Activated B cell treated with CpG ODN at 0.5 μM for 24 hours (primary cell): Measurements from ENCODE around the gene KDF1. TPM values are rescaled to one million over a fixed set of nuclear protein-coding genes. Genes with fewer than 3 reads are reported as not detected.

Source experiments
- ATAC-seq: fragments of 200-7000 bp; cut with Tn5 transposase; one replicate; pipeline ENCODE4 v1.10.0; 2021; ENCODE audit warnings: low read depth, mild to moderate bottlenecking, moderate library complexity
- CTCF ChIA-PET: fragments of 350-600 bp; sonication (Branson Sonifier 250); formaldehyde crosslinking; loops from one replicate; lab custom pipeline; 2021; ENCODE audit warnings: antibody characterized with exemption; lab: Charles Lee
- POLR2A ChIA-PET: fragments of 350-600 bp; sonication (Branson Sonifier 250); formaldehyde crosslinking; loops from one replicate; lab custom pipeline; 2021; ENCODE audit warnings: antibody characterized with exemption; lab: Charles Lee
- DNase-seq: peaks from one replicate; pipeline ENCODE4 v3.0.0; 2022
- H3K27ac Mint-ChIP-seq: one replicate; pipeline ENCODE4 v1.8.0; 2020; ENCODE audit warnings: mixed read lengths
- H3K27me3 Mint-ChIP-seq: one replicate; pipeline ENCODE4 v1.8.0; 2021; ENCODE audit warnings: mixed read lengths
- H3K36me3 Mint-ChIP-seq: one replicate; pipeline ENCODE4 v1.8.0; 2021; ENCODE audit warnings: low read depth, mixed read lengths
- H3K4me1 Mint-ChIP-seq: one replicate; pipeline ENCODE4 v1.8.0; 2021; ENCODE audit warnings: mixed read lengths
- H3K4me3 Mint-ChIP-seq: one replicate; pipeline ENCODE4 v1.8.0; 2020; ENCODE audit warnings: mild to moderate bottlenecking, mixed read lengths
- H3K9me3 Mint-ChIP-seq: one replicate; pipeline ENCODE4 v1.8.0; 2020; ENCODE audit warnings: mixed read lengths
- CTCF ChIP-seq: fragments of 200-600 bp; IDR thresholded peaks from one replicate; pipeline ENCODE4 v1.8.0; 2022; ENCODE audit warnings: antibody characterized with exemption, mild to moderate bottlenecking
- intact Hi-C: fragments of 100-400 bp; cut with micrococcal nuclease; formaldehyde crosslinking; loops from one replicate; pipeline ENCODE4 v1.15.1; 2024
- total RNA-seq: library from RNA; stranded (reverse); gene quantifications from 2 replicates; pipeline ENCODE4 v1.2.3, GENCODE V29; 2022

The KDF1 gene
- total RNA-seq, 1 donor from 2014 or later: 0.75 TPM

- H3K9me3 Mint-ChIP-seq: no peaks in the 10 kb centered on the region
- H3K4me1 Mint-ChIP-seq: peaks cover 36% of the 10 kb centered on the region
- ATAC-seq: no peak
- CTCF ChIA-PET: interaction anchor here (0.6 to 4.1 kb wide), 7 partner anchors 14 to 104 kb away, joined by 3 to 41 read pairs (median 3); partner anchors contain the start of gene TENT5B
- intact Hi-C loops: no loop called here
- H3K36me3 Mint-ChIP-seq: no peaks in the 10 kb centered on the region
- no peak for DNase-seq
- H3K4me3 Mint-ChIP-seq: no peak overlapping the region
- H3K27ac Mint-ChIP-seq: no peak overlapping the region
- TF ChIP-seq CTCF: no peak
- POLR2A ChIA-PET: interaction anchor here (0.6 to 1.2 kb wide), 3 partner anchors 14 to 104 kb away, joined by 3 read pairs; partner anchors contain the start of gene TENT5B
- peaks cover 16% of the 10 kb centered on the region for H3K27me3 Mint-ChIP-seq
Observed at GRCh38 chr1:26998429-26999300, 38.4 kb upstream of the KDF1 start.

- Mint-ChIP-seq H3K4me3 (no peak overlapping the region), H3K27ac (no peak overlapping the region), H3K27me3 (peaks cover 23% of the 10 kb centered on the region), H3K9me3 (no peaks in the 10 kb centered on the region), H3K36me3 (no peaks in the 10 kb centered on the region), H3K4me1 (peaks cover 28% of the 10 kb centered on the region)
- ATAC-seq: no peak
- ChIA-PET POLR2A (interaction anchor here (0.7 kb wide), 1 partner anchor 84 kb away, joined by 3 read pairs; no protein-coding TSS in a partner anchor), CTCF (interaction anchor here (1.2 to 4.1 kb wide), 7 partner anchors 10 to 115 kb away, joined by 3 to 41 read pairs (median 3); no protein-coding TSS in a partner anchor)
- no peak for TF ChIP-seq CTCF
- DNase-seq: no peak
- intact Hi-C loops: loop anchor here (1.0 kb wide), 3 partner anchors 48 to 101 kb away; partner anchors contain the start of gene NUDC
Observed at GRCh38 chr1:26996665-26997064, 36.4 kb upstream of the KDF1 start.

- ATAC-seq (no peak), DNase-seq (no peak)
- CTCF ChIA-PET: interaction anchor here (1.2 to 4.1 kb wide), 6 partner anchors 10 to 116 kb away, joined by 3 to 41 read pairs (median 3); no protein-coding TSS in a partner anchor
- Mint-ChIP-seq H3K27ac (no peak overlapping the region), H3K9me3 (no peaks in the 10 kb centered on the region), H3K36me3 (no peaks in the 10 kb centered on the region), H3K4me3 (no peak overlapping the region), H3K4me1 (peaks cover 24% of the 10 kb centered on the region), H3K27me3 (peaks cover 29% of the 10 kb centered on the region)
- TF ChIP-seq CTCF: no peak
- POLR2A ChIA-PET: no interaction called here
- intact Hi-C loops: no loop called here
Observed at GRCh38 chr1:26996024-26996423, 35.8 kb upstream of the KDF1 start.

- Mint-ChIP-seq H3K4me1 (peaks cover 20% of the 10 kb centered on the region), H3K36me3 (no peaks in the 10 kb centered on the region), H3K27ac (no peak overlapping the region), H3K27me3 (peaks cover 33% of the 10 kb centered on the region), H3K4me3 (peak overlapping the region; percentile 81), H3K9me3 (no peaks in the 10 kb centered on the region)
- no peak for TF ChIP-seq CTCF
- ATAC-seq: no peak
- intact Hi-C loops: no loop called here
- ChIA-PET POLR2A (interaction anchor here (1.0 to 1.3 kb wide), 2 partner anchors 17 to 494 kb away, joined by 3 read pairs; partner anchors contain the start of gene TENT5B), CTCF (interaction anchor here (4.1 kb wide), 1 partner anchor 50 kb away, joined by 41 read pairs; no protein-coding TSS in a partner anchor)
- no peak for DNase-seq
Observed at GRCh38 chr1:26994787-26995517, 34.7 kb upstream of the KDF1 start.
